GM18951 (cell line): Measurements from ENCODE around the gene PROM1.

Experiments used
- POLR2A ChIP-seq: IDR thresholded peaks from 4 replicates; pipeline ENCODE4 v1.6.1; 2011; ENCODE audit warnings: mild to moderate bottlenecking; ENCODE audit not compliant: insufficient read length, insufficient read depth; ENCODE audit errors: extremely low read depth
- in situ Hi-C: fragments of 300-500 bp; cut with MboI; formaldehyde crosslinking; loops from one replicate; pipeline ENCODE4 v1.12.0; 2022; ENCODE audit warnings: low sequenced_read_pairs, mixed read lengths, inconsistent platforms; ENCODE audit not compliant: unreplicated experiment

PROM1 gene

DNA sequence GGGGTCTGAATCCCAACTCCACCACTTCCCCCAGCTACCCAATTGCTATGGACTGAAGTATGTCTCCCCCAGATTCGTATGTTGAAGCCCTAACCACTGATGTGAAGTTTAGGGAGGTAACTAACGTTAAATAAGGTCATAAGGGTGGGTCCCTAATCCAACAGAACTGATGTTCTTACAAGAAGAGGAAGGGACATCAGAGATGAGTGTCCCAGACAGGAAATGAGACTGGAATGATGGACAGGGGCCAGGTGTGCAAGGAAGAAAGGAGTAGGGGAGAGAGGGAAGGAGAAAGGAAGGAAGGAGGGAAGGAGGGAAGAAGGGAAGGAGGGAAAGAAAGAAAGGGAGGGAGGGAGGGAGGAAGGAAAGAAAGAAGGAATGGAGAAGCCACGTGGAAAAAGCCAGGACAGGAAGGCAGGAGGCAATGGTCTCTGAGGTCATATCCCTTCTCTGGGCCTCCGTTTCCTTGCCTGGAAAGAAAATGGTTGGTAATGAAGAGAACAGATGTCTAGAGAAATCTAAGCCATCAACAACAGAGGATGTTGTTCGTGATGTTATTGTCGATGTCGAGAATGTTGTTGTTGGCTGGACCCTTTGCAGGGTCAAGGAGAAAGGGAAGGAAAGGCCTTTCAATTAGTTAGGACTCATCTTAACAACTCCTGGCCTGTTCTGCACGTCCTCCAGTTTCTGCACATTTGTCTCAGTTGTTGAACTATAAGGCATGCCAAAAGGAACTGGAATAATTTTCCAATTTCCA lies 61.8 kb downstream of the PROM1 start:
- no peak for TF ChIP-seq POLR2A
- in situ Hi-C loops: no loop called here

DNA sequence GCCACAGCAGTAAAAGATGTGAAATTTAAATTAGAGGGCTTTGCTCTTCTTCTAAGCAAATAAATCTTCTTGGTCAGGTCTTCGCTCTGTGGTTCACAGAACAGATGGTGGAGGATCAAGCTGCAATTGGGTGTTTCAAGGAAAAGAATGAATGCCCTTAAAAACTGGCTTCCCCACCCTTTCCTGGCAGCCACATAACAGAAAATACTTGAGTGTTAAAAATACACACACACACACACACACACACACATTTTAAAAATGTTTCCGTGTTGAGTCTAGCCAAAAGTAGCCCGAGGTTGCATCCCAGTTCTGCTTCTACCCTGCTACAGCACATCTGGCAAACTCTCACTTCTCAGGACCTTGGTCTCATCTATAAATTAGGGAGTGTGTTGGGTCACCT lies 64.2 kb downstream of the PROM1 start:
- no peak for TF ChIP-seq POLR2A
- in situ Hi-C loops: no loop called here

GRCh38 chr4:16018841-16019240 lies 65.0 kb downstream of the PROM1 start:
- TF ChIP-seq POLR2A: no peak
- in situ Hi-C loops: no loop called here

DNA sequence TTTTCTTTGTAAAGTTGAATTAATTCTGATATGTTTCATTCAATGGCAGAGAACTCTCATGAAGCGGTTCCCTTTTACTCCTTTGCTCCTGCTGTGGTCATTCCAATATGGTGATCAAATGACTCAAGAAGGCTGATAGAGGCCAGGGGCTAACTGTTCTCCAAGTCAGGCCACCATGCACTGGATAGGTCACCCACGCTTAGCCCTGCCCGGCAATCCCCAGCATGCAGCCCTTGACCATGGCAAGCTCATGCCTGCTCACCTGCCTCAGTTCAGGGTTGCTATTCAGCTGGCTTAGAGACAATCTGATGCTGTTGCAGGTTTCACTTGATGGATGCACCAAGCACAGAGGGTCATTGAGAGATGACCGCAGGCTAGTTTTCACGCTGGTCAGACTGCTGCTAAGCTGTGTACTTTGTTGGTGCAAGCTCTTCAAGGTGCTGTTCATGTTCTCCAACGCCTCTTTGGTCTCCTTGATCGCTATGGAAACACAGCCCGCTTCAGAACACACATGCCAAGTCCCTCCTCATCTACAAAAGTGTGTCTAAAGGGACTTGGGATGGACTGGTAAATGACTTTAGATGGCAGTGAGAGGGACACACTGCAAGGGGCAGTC lies 65.7 kb downstream of the PROM1 start:
- in situ Hi-C loops: no loop called here
- TF ChIP-seq POLR2A: no peak

DNA sequence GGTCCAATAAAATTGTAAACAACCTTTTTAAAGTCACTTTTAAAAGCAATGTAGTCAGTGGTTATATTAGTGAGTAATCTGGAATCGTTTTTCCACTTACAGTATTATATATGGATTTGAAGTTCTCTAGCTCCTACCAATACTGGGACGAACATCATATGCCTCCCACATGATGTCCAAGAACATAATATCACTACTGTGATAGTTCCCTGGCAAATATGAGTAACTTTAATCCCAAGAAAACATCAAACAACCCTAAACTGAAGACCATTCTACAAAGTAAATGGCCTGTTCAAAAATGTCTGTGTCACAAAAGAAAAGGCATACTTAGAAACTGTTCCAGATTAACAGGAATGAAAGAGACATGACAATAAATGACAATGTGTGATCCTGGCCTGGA lies 67.3 kb downstream of the PROM1 start:
- in situ Hi-C loops: no loop called here
- no peak for TF ChIP-seq POLR2A

DNA sequence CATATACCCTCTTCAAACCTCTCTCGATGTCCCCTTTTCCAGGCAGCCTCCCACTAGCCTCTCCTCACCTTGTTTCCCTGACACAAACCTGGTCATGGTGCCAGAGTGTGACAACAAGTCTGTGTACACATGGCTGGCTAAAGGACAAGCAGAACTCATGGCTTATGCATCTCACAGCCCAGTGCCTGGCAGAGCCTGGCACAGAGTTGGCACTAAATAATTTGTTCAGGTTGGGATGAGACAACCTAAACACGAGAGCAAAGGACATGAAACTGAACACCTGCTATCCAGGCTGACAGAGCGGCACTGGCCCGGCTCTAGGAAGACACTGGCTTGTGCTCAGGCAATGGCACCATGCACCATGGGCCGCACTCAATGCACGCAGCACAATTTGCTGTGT lies 72.7 kb downstream of the PROM1 start:
- in situ Hi-C loops: no loop called here
- TF ChIP-seq POLR2A: no peak

DNA sequence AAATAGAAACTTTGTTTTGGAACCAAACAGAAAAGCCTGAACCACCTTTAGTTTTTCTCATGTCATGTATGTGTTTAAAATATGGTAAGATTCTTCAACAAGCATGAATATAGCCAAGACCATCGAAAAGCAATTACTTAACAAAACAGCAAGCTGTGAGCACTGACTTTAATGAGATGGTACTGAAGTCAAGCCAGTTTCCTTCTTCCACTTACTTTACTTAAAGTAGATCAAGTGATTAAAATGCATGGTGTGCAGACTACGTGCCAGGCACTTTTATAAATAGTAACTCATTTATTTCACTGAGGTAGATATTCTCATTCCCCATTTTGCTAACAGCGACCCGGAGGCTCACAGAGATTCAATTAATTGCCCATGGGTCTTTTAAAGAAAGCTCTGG lies 74.7 kb downstream of the PROM1 start:
- TF ChIP-seq POLR2A: no peak
- in situ Hi-C loops: no loop called here

DNA sequence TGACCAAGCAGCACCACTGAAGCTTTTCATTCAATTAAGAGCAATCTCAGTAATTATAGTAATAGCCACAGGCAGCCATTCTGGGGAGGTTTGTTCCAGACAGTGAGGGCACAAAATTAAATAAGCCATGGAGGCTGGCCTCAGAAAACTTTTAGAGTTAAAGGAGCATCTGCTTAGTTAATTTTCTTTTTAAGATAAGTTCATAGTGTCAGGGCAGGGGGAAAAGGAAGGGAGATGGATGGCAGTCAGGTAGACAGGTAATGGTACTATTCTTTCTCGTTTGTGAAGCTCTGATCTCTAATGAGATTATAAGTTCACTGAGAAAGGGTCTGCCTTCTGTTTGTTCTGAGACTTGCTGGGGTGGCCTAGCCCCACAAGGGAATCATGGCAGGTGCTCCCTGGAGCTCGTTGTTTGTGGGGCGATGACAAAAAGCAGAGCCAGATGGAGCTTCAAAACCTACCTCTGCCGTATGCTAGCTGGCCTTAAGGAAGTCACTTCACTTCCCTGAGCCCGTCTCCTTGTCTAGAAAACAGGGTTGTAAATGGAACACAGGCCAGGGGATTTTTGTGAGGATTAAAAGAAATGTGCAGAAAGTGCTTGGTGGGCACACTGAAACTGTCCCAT lies 76.2 kb downstream of the PROM1 start:
- no peak for TF ChIP-seq POLR2A
- in situ Hi-C loops: no loop called here

DNA sequence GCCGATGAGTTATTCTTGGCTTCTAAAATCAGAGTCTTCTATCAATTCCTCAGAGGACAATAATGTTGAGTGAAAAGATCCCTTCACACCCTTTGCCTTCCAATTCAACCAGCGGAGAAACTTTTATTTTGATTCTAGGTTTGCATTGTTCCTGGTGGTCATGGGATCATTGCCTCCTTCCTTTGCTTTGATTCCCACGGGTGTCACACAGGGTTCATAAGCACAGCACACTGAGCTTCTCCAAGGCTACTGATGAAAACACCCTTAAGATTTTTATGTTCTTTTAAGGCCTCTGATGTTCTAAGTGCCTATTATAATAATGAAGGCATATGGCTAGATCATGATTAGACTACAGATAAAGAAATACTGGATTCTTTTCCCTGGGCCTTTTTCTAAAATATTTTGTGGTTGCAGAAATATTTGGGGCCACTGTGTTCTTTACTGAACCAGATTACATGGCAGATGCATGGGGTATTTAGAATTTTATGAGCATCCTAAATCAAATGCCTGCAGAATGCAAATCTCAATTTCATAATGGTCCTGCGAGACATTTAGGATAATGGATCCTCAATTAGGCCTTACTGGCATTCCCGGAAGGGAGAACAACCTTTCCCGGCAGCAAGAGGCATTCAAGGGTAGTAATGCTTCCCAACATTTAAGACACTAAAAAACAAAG lies 76.9 kb downstream of the PROM1 start:
- in situ Hi-C loops: no loop called here
- no peak for TF ChIP-seq POLR2A

DNA sequence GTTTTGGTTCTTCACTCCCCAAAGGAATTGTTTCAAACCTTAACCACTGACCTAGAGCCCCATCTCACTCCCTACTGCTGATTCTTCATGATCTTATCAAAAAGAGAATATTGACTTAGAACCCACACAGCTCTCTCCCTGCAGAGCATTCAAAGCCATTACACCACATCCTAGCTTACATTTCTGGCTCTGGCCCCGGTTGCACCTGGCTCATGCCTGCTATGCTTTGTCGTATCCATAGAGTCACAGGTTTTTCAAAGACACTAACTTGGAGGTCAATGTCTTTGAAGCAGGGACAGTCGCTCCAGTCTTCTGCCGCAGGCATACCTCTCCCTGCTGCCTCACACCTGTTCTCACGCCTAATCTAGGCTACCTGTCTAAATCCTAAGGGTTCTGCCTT lies 78.1 kb downstream of the PROM1 start:
- no peak for TF ChIP-seq POLR2A
- in situ Hi-C loops: no loop called here

- in situ Hi-C loops: no loop called here
- TF ChIP-seq POLR2A: no peak
Measured at GRCh38 chr4:16001484-16001858, 82.4 kb downstream of the PROM1 start.

DNA sequence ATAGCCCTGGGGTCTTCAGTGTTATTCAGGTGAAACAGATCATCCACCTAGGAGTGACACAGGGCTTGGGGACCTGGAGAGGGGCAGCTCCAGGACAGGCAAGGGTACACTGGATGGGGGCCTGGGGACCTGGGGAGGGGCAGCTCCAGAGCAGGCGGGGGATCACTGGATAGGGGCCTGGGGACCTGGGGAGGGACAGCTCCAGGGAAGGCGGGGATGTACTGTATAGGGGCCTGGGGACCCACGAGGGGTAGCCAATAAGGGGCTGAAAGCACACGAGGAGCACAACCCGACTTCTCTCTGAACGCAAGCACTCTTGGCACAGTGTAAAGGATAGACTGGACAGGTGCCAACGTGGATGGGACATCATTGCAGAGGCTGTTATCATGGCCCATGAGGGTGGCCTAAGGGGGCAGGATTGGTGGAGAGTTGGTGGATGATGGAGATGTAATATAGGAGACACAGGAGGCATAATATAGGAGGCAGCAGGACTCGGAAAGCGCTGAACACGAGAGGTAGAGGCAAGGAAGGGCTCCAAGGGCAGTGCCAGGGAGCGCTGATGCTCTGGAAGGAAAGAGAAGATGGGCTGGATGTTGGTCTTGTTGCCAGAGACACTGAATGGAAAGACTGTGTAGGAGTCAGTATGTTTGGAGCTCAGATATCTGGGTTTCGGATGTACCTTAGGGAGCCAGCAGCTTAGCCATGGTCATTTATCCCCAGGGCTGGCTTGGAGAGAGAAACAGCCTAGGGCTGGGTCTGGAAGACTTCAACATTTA lies 82.9 kb downstream of the PROM1 start:
- in situ Hi-C loops: no loop called here
- TF ChIP-seq POLR2A: no peak

DNA sequence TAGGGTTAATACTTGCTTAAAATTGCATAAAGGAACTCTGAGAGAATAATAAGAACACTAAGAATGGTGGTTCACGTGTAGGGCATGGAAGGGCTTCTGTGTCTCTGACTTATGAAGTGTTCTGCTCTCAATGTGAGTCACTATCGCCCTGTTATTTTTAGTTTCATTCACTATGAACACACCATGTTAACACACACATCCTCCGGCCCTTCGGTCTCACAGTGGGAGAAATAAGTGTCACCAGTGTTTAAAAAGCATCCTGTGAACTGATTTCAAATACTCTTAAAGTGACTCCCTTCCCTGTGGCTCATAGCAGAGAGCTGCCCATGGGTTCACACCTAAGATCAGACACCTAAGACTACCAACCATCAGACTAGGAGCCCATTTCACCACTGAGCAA lies 87.0 kb downstream of the PROM1 start:
- in situ Hi-C loops: no loop called here
- no peak for TF ChIP-seq POLR2A

DNA sequence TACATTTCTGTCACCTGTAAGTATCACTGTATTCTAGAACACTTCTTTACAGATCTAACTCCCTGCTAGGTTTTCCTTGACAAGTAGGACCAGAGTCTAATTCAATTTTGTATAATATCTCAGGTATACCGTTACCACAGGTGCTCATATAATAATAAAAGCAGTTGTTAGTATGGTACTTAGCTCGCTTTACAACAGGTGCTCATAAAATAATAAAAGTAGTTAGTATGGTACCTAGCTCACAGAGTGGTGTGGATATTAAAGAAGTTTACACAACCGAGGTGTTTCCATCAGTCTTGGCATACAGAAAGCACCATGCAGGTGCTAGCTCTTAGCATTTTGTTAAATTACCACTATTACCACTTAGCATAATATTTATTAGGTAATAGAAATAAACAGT lies 88.0 kb downstream of the PROM1 start:
- no peak for TF ChIP-seq POLR2A
- in situ Hi-C loops: no loop called here

- TF ChIP-seq POLR2A: no peak
- in situ Hi-C loops: no loop called here
Measured at GRCh38 chr4:15992167-15992485, 91.7 kb downstream of the PROM1 start.
